K562 (cell line): ENCODE data around the gene ATP5ME. TPM values are rescaled to one million over a fixed set of nuclear protein-coding genes. Genes with fewer than 3 reads are reported as not detected.

Source experiments
- BCL6 ChIP-seq: fragments of 250-450 bp; sonication (Bioruptor Pico); IDR thresholded peaks from 2 replicates; pipeline ENCODE4 v1.4.0; 2020
- BCOR ChIP-seq: fragments of 450-650 bp; IDR thresholded peaks from 2 replicates; pipeline ENCODE4 v1.6.1; 2016
- CHCHD3 ChIP-seq: fragments of 250-450 bp; sonication (Bioruptor Pico); IDR thresholded peaks from 2 replicates; pipeline ENCODE4 v2.1.2; 2022; ENCODE audit warnings: mild to moderate bottlenecking
- GABPA ChIP-seq: fragments of 200-800 bp; sonication (Bioruptor generic); conservative IDR thresholded peaks from 2 replicates; pipeline ENCODE4 v1.6.1; 2016; ENCODE audit warnings: low read depth, missing genetic modification characterization, missing compliant biosample characterization
- HDAC2 ChIP-seq: fragments of 450-650 bp; IDR thresholded peaks from 2 replicates; pipeline ENCODE4 v1.6.1; 2016; ENCODE audit warnings: mild to moderate bottlenecking
- HDAC3 ChIP-seq: fragments of 450-650 bp; IDR thresholded peaks from 2 replicates; pipeline ENCODE4 v1.6.1; 2018; ENCODE audit warnings: borderline replicate concordance, mild to moderate bottlenecking, moderate library complexity; ENCODE audit not compliant: partially characterized antibody
- HDAC8 ChIP-seq: fragments of 450-650 bp; IDR thresholded peaks from 2 replicates; pipeline ENCODE4 v1.6.1; 2016; ENCODE audit warnings: mild to moderate bottlenecking, missing genetic modification characterization, moderate library complexity, missing compliant biosample characterization
- KLF6 ChIP-seq: fragments of 250-450 bp; sonication (Bioruptor Pico); IDR thresholded peaks from 2 replicates; pipeline ENCODE4 v1.4.0; 2020; ENCODE audit warnings: mild to moderate bottlenecking, moderate library complexity, borderline replicate concordance
- MCM2 ChIP-seq: fragments of 450-650 bp; IDR thresholded peaks from 2 replicates; pipeline ENCODE4 v1.6.1; 2017; ENCODE audit warnings: low read depth, mild to moderate bottlenecking
- NR1H2 ChIP-seq: sonication (generic); formaldehyde crosslinking; IDR thresholded peaks from 2 replicates; pipeline ENCODE4 v1.4.0; 2020; ENCODE audit warnings: mild to moderate bottlenecking, missing genetic modification reagents
- RB1 ChIP-seq: fragments of 450-650 bp; IDR thresholded peaks from 2 replicates; pipeline ENCODE4 v1.6.1; 2017; ENCODE audit warnings: low read depth, mild to moderate bottlenecking
- RNF219 ChIP-seq: fragments of 250-450 bp; sonication (Bioruptor Pico); IDR thresholded peaks from 2 replicates; pipeline ENCODE4 v1.5.0; 2022; ENCODE audit warnings: mild to moderate bottlenecking
- RUNX1 ChIP-seq: sonication (generic); IDR thresholded peaks from 2 replicates; pipeline ENCODE4 v1.6.1; 2016; ENCODE audit warnings: antibody characterized with exemption, low read depth
- TCF7L2 ChIP-seq: fragments of 150-350 bp; IDR thresholded peaks from 2 replicates; pipeline ENCODE4 v1.6.1; 2016; ENCODE audit warnings: low read depth, mild to moderate bottlenecking, low read length, moderate library complexity
- THRAP3 ChIP-seq: fragments of 450-650 bp; IDR thresholded peaks from 2 replicates; pipeline ENCODE4 v1.6.1; 2016; ENCODE audit warnings: mild to moderate bottlenecking, inconsistent platforms, borderline replicate concordance
- USF2 ChIP-seq: sonication (generic); formaldehyde crosslinking; IDR thresholded peaks from 2 replicates; pipeline ENCODE4 v1.5.0; 2020; ENCODE audit warnings: missing genetic modification reagents
- ZBED1 ChIP-seq: IDR thresholded peaks from 2 replicates; pipeline ENCODE4 v1.6.1; 2014
- ZBTB12 ChIP-seq: fragments of 250-450 bp; sonication (Bioruptor Pico); IDR thresholded peaks from 2 replicates; pipeline ENCODE4 v1.4.0; 2020
- ZNF354B ChIP-seq: fragments of 250-450 bp; sonication (Bioruptor Pico); IDR thresholded peaks from 2 replicates; pipeline ENCODE4 v1.4.0; 2020
- ZNF41 ChIP-seq: fragments of 250-450 bp; sonication (Bioruptor Pico); conservative IDR thresholded peaks from 2 replicates; pipeline ENCODE4 v1.4.0; 2020; ENCODE audit warnings: mild to moderate bottlenecking
- ZNF507 ChIP-seq: conservative IDR thresholded peaks from 2 replicates; pipeline ENCODE4 v1.6.1; 2017; ENCODE audit warnings: missing genetic modification characterization, missing compliant biosample characterization
- polyA plus RNA-seq, 8 experiments: library from polyadenylated mRNA; depleted of rRNA in 4 of 8; stranded (reverse) in 5 of 8; unstranded in 3 of 8; fragments of >200 nt; fragmentation: Nextera tagmentation in 2 of 8; fragmentation: Illumina TruSeq in 1 of 8; extraction: Ambion mirVana in 2 of 8; extraction: Trizol in 1 of 8; gene quantifications; 2 replicates each; pipeline versions ENCODE4 v1.2.1 to v1.2.3, GENCODE V29; 2011 to 2014; ENCODE audit warnings: inconsistent platforms in 1 of 8, missing spikeins in 1 of 8
- total RNA-seq, 7 experiments: library from RNA; depleted of rRNA in 6 of 7; stranded (reverse); fragments of >200 nt in 6 of 7; fragmentation: Illumina TruSeq in 2 of 7; extraction: Trizol in 2 of 7; gene quantifications; 2 replicates each; pipeline versions ENCODE4 v1.2.1 to v1.2.3, GENCODE V29; 2011 to 2021; ENCODE audit warnings: low replicate concordance in 1 of 7
- TF ChIP-seq, protein P1 (sequence below): fragments of 250-450 bp; sonication (Bioruptor Pico); IDR thresholded peaks from 2 replicates; pipeline ENCODE4 v1.8.0; 2021; ENCODE audit warnings: mild to moderate bottlenecking, moderate library complexity
- TF ChIP-seq, protein P2 (sequence below): fragments of 450-650 bp; IDR thresholded peaks from 2 replicates; pipeline ENCODE4 v1.6.1; 2016; ENCODE audit warnings: antibody characterized with exemption

ATP5ME gene
- total and polyA plus RNA-seq, 9 of the 15 experiments (the other 6 are each of a cell fraction or from before 2014, with no cell fraction given) = 509 to 2,480 (median 887) TPM

GRCh38 chr4:687048-687970, 13.2 kb upstream of the ATP5ME start (continued):
- TF ChIP-seq, protein P1, sequence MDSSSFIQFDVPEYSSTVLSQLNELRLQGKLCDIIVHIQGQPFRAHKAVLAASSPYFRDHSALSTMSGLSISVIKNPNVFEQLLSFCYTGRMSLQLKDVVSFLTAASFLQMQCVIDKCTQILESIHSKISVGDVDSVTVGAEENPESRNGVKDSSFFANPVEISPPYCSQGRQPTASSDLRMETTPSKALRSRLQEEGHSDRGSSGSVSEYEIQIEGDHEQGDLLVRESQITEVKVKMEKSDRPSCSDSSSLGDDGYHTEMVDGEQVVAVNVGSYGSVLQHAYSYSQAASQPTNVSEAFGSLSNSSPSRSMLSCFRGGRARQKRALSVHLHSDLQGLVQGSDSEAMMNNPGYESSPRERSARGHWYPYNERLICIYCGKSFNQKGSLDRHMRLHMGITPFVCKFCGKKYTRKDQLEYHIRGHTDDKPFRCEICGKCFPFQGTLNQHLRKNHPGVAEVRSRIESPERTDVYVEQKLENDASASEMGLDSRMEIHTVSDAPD = no peak
- TF ChIP-seq HDAC2 (0 out of 2 replicates have a peak, but pooled peaks have one; percentile 59), CHCHD3 (CRISPR knock-in tag) (no peak), TCF7L2 (no peak), RUNX1 (no peak), KLF6 (no peak), GABPA (no peak), RNF219 (CRISPR knock-in tag) (no peak), ZNF41 (no peak), MCM2 (no peak), ZBTB12 (CRISPR knock-in tag) (no peak), ZBED1 (no peak), USF2 (CRISPR knock-in tag) (no peak), ZNF507 (tag) (no peak), BCOR (no peak), RB1 (0 out of 2 replicates have a peak, but pooled peaks have one; percentile 39), HDAC3 (no peak), BCL6 (CRISPR knock-in tag) (no peak), THRAP3 (no peak), NR1H2 (CRISPR knock-in tag) (no peak), HDAC8 (tag) (no peak), ZNF354B (no peak)
- TF ChIP-seq, protein P2, sequence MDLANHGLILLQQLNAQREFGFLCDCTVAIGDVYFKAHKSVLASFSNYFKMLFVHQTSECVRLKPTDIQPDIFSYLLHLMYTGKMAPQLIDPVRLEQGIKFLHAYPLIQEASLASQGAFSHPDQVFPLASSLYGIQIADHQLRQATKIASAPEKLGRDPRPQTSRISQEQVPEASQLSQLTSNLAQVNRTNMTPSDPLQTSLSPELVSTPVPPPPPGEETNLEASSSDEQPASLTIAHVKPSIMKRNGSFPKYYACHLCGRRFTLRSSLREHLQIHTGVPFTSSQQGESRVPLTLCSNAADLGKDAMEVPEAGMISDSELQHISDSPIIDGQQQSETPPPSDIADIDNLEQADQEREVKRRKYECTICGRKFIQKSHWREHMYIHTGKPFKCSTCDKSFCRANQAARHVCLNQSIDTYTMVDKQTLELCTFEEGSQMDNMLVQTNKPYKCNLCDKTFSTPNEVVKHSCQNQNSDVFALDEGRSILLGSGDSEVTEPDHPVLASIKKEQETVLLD = no peak
